Measurements from ENCODE around the gene CCL4.

DNA sequence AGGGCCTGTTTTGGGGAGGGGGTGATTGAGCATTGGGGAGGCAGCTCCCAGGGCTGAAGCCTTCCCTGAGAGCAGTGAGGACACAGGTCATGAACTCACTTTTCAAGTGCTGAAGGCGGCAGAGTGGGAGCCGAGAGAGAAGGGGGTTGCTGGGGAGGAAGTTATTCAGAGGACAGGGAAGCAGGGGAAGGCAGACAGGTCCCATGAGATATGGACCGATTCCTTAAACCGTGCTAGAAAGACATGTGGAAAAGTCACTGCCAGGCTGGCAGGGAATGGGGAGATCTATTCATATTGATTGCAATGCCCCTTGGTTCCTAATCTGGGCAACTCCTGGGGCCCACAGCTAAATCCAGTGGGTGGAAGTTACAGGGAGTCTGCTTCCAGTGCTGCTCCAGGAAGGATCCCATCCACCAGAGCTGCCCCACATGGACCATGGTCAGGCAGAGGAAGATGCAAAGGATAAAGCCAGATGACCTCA is 1.1 kb downstream of the CCL4 start:
- TF ChIP-seq, protein P1, sequence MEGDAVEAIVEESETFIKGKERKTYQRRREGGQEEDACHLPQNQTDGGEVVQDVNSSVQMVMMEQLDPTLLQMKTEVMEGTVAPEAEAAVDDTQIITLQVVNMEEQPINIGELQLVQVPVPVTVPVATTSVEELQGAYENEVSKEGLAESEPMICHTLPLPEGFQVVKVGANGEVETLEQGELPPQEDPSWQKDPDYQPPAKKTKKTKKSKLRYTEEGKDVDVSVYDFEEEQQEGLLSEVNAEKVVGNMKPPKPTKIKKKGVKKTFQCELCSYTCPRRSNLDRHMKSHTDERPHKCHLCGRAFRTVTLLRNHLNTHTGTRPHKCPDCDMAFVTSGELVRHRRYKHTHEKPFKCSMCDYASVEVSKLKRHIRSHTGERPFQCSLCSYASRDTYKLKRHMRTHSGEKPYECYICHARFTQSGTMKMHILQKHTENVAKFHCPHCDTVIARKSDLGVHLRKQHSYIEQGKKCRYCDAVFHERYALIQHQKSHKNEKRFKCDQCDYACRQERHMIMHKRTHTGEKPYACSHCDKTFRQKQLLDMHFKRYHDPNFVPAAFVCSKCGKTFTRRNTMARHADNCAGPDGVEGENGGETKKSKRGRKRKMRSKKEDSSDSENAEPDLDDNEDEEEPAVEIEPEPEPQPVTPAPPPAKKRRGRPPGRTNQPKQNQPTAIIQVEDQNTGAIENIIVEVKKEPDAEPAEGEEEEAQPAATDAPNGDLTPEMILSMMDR (conservative IDR thresholded peaks at IDR 0.05; ENCODE audit: low read length) = no peak
- TF ChIP-seq EZH2phosphoT487 (IDR thresholded peaks at IDR 0.05; ENCODE audit: borderline replicate concordance) = no peak
